Smooth muscle cell (in vitro differentiated cells): ENCODE results near the gene CERT1. TPM values are rescaled to one million over a fixed set of nuclear protein-coding genes. Genes with fewer than 3 reads are reported as not detected.
"Not testable (repeated sequence)": the region's sequence is repeated elsewhere in the genome, so short reads cannot be mapped to it uniquely, and the experiment has no call there.

Experiments
- DNase-seq: peaks from one replicate; lab custom pipeline; 2025; ENCODE audit not compliant: unreplicated experiment; lab: John Stamatoyannopoulos, UW
- H2AFZ ChIP-seq: fragments of 200-600 bp; sonication (generic); 2 replicates; pipeline ENCODE4 v1.6.0; 2016; ENCODE audit warnings: antibody characterized with exemption, low read depth, mild to moderate bottlenecking
- H3F3A ChIP-seq: fragments of 200-600 bp; sonication (generic); 2 replicates; pipeline ENCODE4 v1.6.0; 2017; ENCODE audit warnings: antibody characterized with exemption, low read depth
- H3K27ac ChIP-seq: fragments of 200-600 bp; sonication (generic); 2 replicates; pipeline ENCODE4 v1.5.1; 2016; ENCODE audit warnings: low read depth, mild to moderate bottlenecking
- H3K27me3 ChIP-seq: fragments of 200-600 bp; sonication (generic); 2 replicates; pipeline ENCODE4 v1.6.1; 2016; ENCODE audit warnings: low read depth, mild to moderate bottlenecking
- H3K36me3 ChIP-seq: fragments of 200-600 bp; sonication (generic); 2 replicates; pipeline ENCODE4 v1.5.1; 2016; ENCODE audit warnings: low read depth
- H3K4me1 ChIP-seq: fragments of 200-600 bp; sonication (generic); 2 replicates; pipeline ENCODE4 v1.5.1; 2016; ENCODE audit warnings: low read depth
- H3K4me2 ChIP-seq: fragments of 200-600 bp; sonication (generic); 2 replicates; pipeline ENCODE4 v1.6.0; 2016; ENCODE audit warnings: mild to moderate bottlenecking
- H3K4me3 ChIP-seq: fragments of 200-600 bp; sonication (generic); 2 replicates; pipeline ENCODE4 v1.5.1; 2016; ENCODE audit warnings: mild to moderate bottlenecking
- H3K79me2 ChIP-seq: fragments of 200-600 bp; sonication (generic); 2 replicates; pipeline ENCODE4 v1.6.0; 2016; ENCODE audit warnings: low read depth, mild to moderate bottlenecking
- H3K9ac ChIP-seq: fragments of 200-600 bp; sonication (generic); 2 replicates; pipeline ENCODE4 v1.6.0; 2016; ENCODE audit warnings: low read depth
- H3K9me3 ChIP-seq: fragments of 200-600 bp; sonication (generic); replicated peaks from 2 replicates; pipeline ENCODE4 v1.5.1; 2016; ENCODE audit warnings: low read depth
- H4K20me1 ChIP-seq: fragments of 200-600 bp; sonication (generic); 2 replicates; pipeline ENCODE4 v1.6.0; 2016; ENCODE audit warnings: low read depth
- CTCF ChIP-seq: fragments of 200-600 bp; sonication (generic); IDR thresholded peaks from 2 replicates; pipeline ENCODE4 v1.5.1; 2017; ENCODE audit warnings: borderline replicate concordance, mild to moderate bottlenecking, antibody characterized with exemption; ENCODE audit not compliant: insufficient read depth, poor library complexity, severe bottlenecking
- WGBS: methylation state at CpG from one replicate; pipeline ENCODE4 v1.1.7; 2016; ENCODE audit warnings: low lambda C conversion rate; 5-methylcytosine and 5-hydroxymethylcytosine counted together
- polyA plus RNA-seq: library from polyadenylated mRNA; unstranded; fragments of >200 nt; fragmentation: Nextera tagmentation; extraction: Ambion mirVana; gene quantifications from 2 replicates; pipeline ENCODE4 v1.2.1, GENCODE V29; 2016
- total RNA-seq: library from RNA; depleted of rRNA; stranded (reverse); fragments of >200 nt; gene quantifications from 2 replicates; pipeline ENCODE4 v1.2.3, GENCODE V29; 2014

Gene CERT1
- total RNA-seq (31.0 and 35.4 TPM in 2 replicates), polyA plus RNA-seq (9.1 and 16.8 TPM in 2 replicates)

GRCh38 chr5:75511435-75512382, at the start of gene CERT1, which contains the start of gene POLK:
CERT1 (minus strand) TSS chr5:75511629; CDS start chr5:75511207, 422 bp downstream.
POLK (plus strand) TSS chr5:75511891.
- Histone ChIP-seq H2AFZ (peak within 1 kb of the TSS; percentile 94), H3K4me3 (peak within 1 kb of the TSS; percentile 98), H3K79me2 (peaks cover 90% of the 10 kb centered on the region), H4K20me1 (peaks cover 39% of the 10 kb centered on the region), H3K9ac (peak within 1 kb of the TSS; percentile 86), H3F3A (no peaks in the 10 kb centered on the region), H3K9me3 (no peaks in the 10 kb centered on the region), H3K27ac (peak within 1 kb of the TSS; percentile 81), H3K4me2 (peak within 1 kb of the TSS; percentile 92), H3K4me1 (peaks cover 28% of the 10 kb centered on the region), H3K36me3 (no peaks in the 10 kb centered on the region), H3K27me3 (no peaks in the 10 kb centered on the region)
- 3% methylated on average over 60 of the region's 71 CpGs for WGBS
- DNase-seq, result peak; percentile 88
- TF ChIP-seq CTCF, result no peak

DNA sequence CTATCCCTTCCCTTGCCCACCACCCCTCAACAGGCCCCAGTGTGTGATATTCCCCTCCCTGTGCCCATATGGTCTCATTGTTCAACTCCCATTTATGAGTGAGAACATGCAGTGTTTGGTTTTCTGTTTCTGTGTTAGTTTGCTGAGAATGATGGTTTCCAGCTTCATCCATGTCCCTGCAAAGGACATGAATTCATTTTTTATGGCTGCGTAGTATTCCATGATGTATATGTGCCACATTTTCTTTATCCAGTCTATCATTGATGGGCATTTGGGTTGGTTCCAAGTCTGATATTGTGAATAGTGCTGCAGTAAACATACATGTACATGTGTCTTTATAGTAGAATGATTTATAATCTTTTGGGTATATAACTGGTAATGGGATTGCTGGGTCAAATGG, 49.2 kb upstream of the CERT1 start:
- not testable (repeated sequence) for H3K27me3 ChIP-seq, H4K20me1 ChIP-seq, H3K27ac ChIP-seq, H3K9ac ChIP-seq, H3K36me3 ChIP-seq, H3K4me1 ChIP-seq, H3K9me3 ChIP-seq, DNase-seq, H3K4me2 ChIP-seq, H3K4me3 ChIP-seq, H3F3A ChIP-seq, H2AFZ ChIP-seq
- H3K79me2 ChIP-seq, result peaks cover 55% of the 10 kb centered on the region
- WGBS, result 100% methylated on average over 1 of the region's 1 CpG

DNA sequence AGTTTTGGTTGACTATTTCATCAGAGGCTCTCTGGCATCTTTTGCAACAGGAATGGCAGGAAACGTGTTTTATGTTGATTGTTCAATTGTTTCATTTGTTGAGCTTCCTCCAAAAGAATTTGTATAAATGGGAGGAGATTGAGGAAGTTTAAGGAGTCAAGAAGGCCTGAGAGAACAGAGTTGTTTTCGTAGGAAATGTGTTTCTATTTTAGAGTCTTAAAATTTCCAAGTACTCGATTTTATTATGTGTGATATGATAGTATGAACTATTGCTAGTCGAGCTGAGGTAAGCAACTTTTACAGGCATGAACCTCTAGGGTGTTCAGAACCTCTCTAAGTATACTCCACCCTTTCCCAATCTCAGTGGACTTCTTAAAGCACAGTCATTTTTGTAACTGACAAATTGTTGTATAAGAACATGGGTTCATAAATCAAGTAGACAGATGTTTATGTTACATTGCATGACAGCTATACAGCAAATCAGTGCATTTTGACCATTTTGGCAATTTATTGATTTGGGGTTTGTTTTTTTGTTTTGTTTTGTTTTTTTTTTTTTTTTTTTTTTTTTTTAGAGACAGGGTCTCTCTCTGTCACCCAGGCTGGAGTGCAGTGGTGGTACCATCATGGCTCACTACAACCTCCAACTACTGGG, 47.7 kb upstream of the CERT1 start:
- Histone ChIP-seq H3K27me3 (no peaks in the 10 kb centered on the region), H3K4me2 (no peak overlapping the region), H3K27ac (no peak overlapping the region), H4K20me1 (no peaks in the 10 kb centered on the region), H3K9ac (no peak overlapping the region), H3K36me3 (peaks cover 4% of the 10 kb centered on the region), H3F3A (no peaks in the 10 kb centered on the region), H3K4me1 (no peaks in the 10 kb centered on the region), H2AFZ (no peak overlapping the region), H3K79me2 (peaks cover 54% of the 10 kb centered on the region), H3K4me3 (no peak overlapping the region), H3K9me3 (no peaks in the 10 kb centered on the region)
- 90% methylated on average over 4 of the region's 4 CpGs for WGBS
- no peak for DNase-seq
- TF ChIP-seq CTCF, result no peak

DNA sequence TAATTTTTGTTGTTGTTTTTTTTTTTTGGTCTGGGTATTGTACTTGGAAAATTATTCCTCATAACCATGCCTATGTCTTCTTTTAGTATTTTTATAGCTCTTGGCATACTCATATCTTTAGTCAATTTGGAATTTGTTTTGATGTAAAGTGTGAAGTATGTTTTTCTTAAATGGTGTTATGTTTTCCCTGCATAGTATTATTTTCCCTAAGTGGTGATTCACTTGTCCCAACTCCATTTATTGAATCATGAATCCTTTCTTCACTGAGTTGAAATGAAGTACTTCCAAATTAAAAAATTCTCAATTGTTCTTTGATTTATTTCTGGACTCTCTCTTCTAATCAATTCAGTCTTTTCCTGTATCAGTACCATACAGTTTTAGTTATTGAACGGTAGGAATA, 46.8 kb upstream of the CERT1 start:
- no peaks in the 10 kb centered on the region for H3K4me1 ChIP-seq
- H3K27ac ChIP-seq, result no peak overlapping the region
- H4K20me1 ChIP-seq, result no peaks in the 10 kb centered on the region
- no peak overlapping the region for H3K4me2 ChIP-seq
- no peaks in the 10 kb centered on the region for H3K9me3 ChIP-seq
- no peaks in the 10 kb centered on the region for H3F3A ChIP-seq
- no peaks in the 10 kb centered on the region for H3K27me3 ChIP-seq
- H2AFZ ChIP-seq, result no peak overlapping the region
- TF ChIP-seq CTCF, result no peak
- no peak for DNase-seq
- H3K36me3 ChIP-seq, result peaks cover 5% of the 10 kb centered on the region
- H3K9ac ChIP-seq, result no peak overlapping the region
- peaks cover 46% of the 10 kb centered on the region for H3K79me2 ChIP-seq
- H3K4me3 ChIP-seq, result no peak overlapping the region
- 100% methylated on average over 1 of the region's 1 CpG for WGBS
